Common myeloid progenitor, CD34-positive (primary cell): ENCODE measurements around the gene GUCA1A.

Experiments
- CTCF ChIA-PET: fragments of 350-600 bp; sonication (Branson Sonifier 250); formaldehyde crosslinking; loops from one replicate; lab custom pipeline; 2021; ENCODE audit warnings: antibody characterized with exemption; lab: Charles Lee
- POLR2A ChIA-PET: fragments of 350-600 bp; sonication (Branson Sonifier 250); formaldehyde crosslinking; loops from one replicate; lab custom pipeline; 2021; ENCODE audit warnings: antibody characterized with exemption; lab: Charles Lee
- DNase-seq, 3 donors: peaks; one replicate each; pipeline versions ENCODE4 v3.0.0 to v3.0.0-alpha.2; 2013
- H3K27ac ChIP-seq, 2 experiments: 1 replicate in 1 of 2; 2 replicates in 1 of 2; pipeline ENCODE4 v1.7.0; 2013; ENCODE audit warnings: inconsistent platforms in 2 of 2, low read length in 2 of 2, mild to moderate bottlenecking in 2 of 2, low read depth in 1 of 2, moderate library complexity in 1 of 2; ENCODE audit not compliant: severe bottlenecking in 2 of 2, insufficient read depth in 1 of 2, poor library complexity in 1 of 2
- H3K27me3 ChIP-seq, 5 experiments: replicated peaks in 2 of 5; 1 replicate in 3 of 5; 2 replicates in 2 of 5; pipeline versions ENCODE4 v1.6.1 to v1.7.0; 2013; ENCODE audit warnings: low read length in 4 of 5, mild to moderate bottlenecking in 2 of 5, moderate library complexity in 2 of 5, inconsistent platforms in 1 of 5; ENCODE audit not compliant: insufficient read depth in 5 of 5, control insufficient read depth in 4 of 5
- H3K36me3 ChIP-seq, 4 experiments: 1 replicate in 2 of 4; 2 replicates in 2 of 4; pipeline versions ENCODE4 v1.6.1 to v1.7.0; 2013; ENCODE audit warnings: low read length in 3 of 4, control low read depth in 1 of 4, mild to moderate bottlenecking in 1 of 4; ENCODE audit not compliant: control insufficient read depth in 4 of 4, insufficient read depth in 4 of 4
- H3K4me1 ChIP-seq, 4 experiments: 1 replicate in 3 of 4; 2 replicates in 1 of 4; pipeline versions ENCODE4 v1.6.1 to v1.7.1; 2013; ENCODE audit warnings: low read length in 3 of 4, mild to moderate bottlenecking in 3 of 4, control low read depth in 1 of 4, inconsistent platforms in 1 of 4, moderate library complexity in 1 of 4; ENCODE audit not compliant: control insufficient read depth in 4 of 4, insufficient read depth in 4 of 4; ENCODE audit errors: control extremely low read depth in 1 of 4
- H3K4me3 ChIP-seq, 7 experiments: 1 replicate in 4 of 7; 2 replicates in 3 of 7; pipeline versions ENCODE4 v1.5.1 to v1.7.0; 2013; ENCODE audit warnings: mild to moderate bottlenecking in 7 of 7, low read length in 6 of 7, moderate library complexity in 6 of 7, inconsistent platforms in 2 of 7, low read depth in 2 of 7, control low read depth in 1 of 7; ENCODE audit not compliant: insufficient read depth in 4 of 7, control insufficient read depth in 1 of 7; ENCODE audit errors: extremely low read depth in 1 of 7
- H3K9me3 ChIP-seq, 5 experiments: 1 replicate in 4 of 5; 2 replicates in 1 of 5; pipeline versions ENCODE4 v1.6.1 to v1.7.1; 2013; ENCODE audit warnings: low read length in 4 of 5, mild to moderate bottlenecking in 2 of 5, inconsistent platforms in 1 of 5, low read depth in 1 of 5, moderate library complexity in 1 of 5; ENCODE audit not compliant: control insufficient read depth in 4 of 5, insufficient read depth in 2 of 5; ENCODE audit errors: control extremely low read depth in 1 of 5
- WGBS: methylation state at CpG from one replicate; pipeline ENCODE4 v1.1.5; 2013; ENCODE audit not compliant: insufficient coverage; 5-methylcytosine and 5-hydroxymethylcytosine counted together

Gene GUCA1A

DNA sequence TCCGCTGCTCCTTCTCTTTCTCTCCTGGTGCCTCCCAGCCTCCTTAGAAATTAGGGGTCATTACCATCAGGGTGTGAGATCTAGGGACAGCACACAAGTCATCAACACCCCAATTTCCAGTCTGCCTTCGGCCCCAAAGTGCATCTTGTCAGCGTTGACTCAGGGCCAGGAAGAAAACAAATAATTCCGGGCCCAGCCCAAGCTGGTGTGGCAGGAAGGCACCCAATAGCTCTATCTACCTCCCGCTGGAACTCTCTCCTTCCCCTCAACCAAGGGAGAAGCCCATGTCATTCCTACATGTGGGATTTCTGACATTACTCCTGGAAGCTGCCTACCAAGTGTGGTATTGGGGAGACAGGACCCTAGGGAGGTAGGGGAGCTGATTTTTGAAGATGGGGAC, 19.2 kb upstream of the GUCA1A start:
- Histone ChIP-seq H3K4me1 (no peaks in the 10 kb centered on the region), H3K36me3 (no peaks in the 10 kb centered on the region), H3K27me3 (peaks cover 0 to 3% (median 0%) of the 10 kb centered on the region in 5 experiments), H3K9me3 (no peaks in the 10 kb centered on the region), H3K4me3 (no peak overlapping the region), H3K27ac (no peak overlapping the region)
- 100% methylated on average over 2 of the region's 5 CpGs for WGBS
- no peak for DNase-seq
- CTCF ChIA-PET: interaction anchor here (1.0 to 1.3 kb wide), 2 partner anchors 11 to 42 kb away, joined by 4 to 5 read pairs; no protein-coding TSS in a partner anchor
- POLR2A ChIA-PET: interaction anchor here (0.5 kb wide), 1 partner anchor 167 kb away, joined by 3 read pairs; no protein-coding TSS in a partner anchor

DNA sequence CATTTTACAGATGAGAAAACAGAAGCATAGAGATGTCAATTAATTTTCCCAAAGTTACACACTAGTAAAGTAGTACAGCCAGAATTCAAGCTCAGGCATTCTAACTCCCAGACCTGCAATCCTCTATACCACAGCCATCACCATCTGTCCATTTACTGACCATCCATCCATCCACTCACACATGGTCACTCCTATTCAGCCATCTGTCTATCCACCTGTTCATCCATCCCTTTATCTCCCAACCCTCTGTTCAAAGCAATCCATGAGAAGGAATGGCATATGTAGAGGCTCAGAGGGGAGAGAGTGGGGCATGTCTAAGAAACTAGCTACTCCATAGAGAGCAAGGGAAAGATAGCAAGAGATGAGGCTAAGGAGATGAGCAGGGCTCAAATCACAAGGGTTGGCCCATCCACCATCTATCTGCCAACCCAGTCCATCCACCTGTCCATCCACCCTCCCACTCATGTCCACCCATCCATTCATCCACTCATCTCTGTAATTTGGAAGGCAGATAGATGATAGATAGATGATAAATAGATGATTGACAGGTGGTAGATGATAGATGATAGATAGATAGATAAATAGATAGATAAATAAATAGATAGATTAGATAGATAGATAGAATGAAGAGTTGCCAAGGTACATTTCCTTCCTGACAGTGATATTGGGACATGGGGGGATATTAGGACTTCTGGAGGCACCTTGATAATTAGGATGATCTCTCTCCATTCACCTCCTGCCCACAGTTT, 18.5 kb upstream of the GUCA1A start:
- Histone ChIP-seq H3K36me3 (no peaks in the 10 kb centered on the region), H3K4me1 (no peaks in the 10 kb centered on the region), H3K9me3 (no peaks in the 10 kb centered on the region), H3K4me3 (no peak overlapping the region), H3K27me3 (peaks cover 0 to 3% (median 0%) of the 10 kb centered on the region in 5 experiments), H3K27ac (no peak overlapping the region)
- no peak for DNase-seq
- POLR2A ChIA-PET: no interaction called here
- CTCF ChIA-PET: interaction anchor here (1.0 to 1.6 kb wide), 3 partner anchors 11 to 307 kb away, joined by 4 to 5 read pairs (median 4); no protein-coding TSS in a partner anchor

DNA sequence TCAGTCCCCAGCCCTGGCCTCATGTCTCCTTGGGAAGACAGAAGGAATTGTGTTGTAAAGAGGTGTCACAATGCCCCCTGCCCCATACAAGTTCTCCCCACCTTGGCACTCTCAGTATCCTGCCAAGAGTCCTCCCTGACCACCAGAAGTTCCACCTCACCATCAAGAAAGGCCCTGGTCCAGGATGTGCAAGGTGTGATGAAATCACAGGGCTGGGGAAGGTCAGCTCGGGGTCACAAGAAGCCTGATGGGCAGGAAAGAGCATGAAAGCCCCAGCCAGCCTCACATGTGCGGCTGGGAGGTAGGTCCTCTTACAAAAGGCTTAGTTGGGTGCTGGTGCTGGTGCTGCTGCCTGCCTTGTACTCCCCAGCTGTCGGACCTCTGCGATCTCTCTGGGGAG, 17.9 kb upstream of the GUCA1A start:
- no peak overlapping the region for H3K4me3 ChIP-seq
- H3K27ac ChIP-seq: no peak overlapping the region
- no peaks in the 10 kb centered on the region for H3K36me3 ChIP-seq
- H3K27me3 ChIP-seq: peaks cover 0 to 3% (median 0%) of the 10 kb centered on the region in 5 experiments
- 88% methylated on average over 4 of the region's 4 CpGs for WGBS
- no peak for DNase-seq
- POLR2A ChIA-PET: no interaction called here
- H3K4me1 ChIP-seq: no peaks in the 10 kb centered on the region
- CTCF ChIA-PET: interaction anchor here (1.1 to 2.1 kb wide), 4 partner anchors 18 to 308 kb away, joined by 3 to 6 read pairs (median 5); no protein-coding TSS in a partner anchor
- no peaks in the 10 kb centered on the region for H3K9me3 ChIP-seq

DNA sequence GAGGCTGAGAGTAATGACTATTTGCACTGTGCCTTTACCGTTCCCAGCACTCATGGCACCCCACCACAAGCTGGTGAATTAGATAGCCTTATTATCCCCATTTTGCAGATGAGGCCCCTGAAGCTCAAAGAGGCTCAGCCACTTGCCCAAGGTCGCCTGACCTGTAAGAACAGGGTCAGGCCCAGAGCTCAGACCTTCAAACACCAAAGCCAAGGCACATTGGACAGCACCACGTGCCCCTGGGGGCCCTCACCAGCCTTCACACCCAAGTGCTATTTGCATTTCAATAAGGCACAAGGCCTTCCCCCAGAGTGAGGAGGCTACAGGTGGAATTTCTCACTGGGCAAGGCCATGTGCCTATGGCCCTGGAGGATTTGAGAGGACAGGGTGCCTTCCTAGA, 16.5 kb upstream of the GUCA1A start:
- no peak for DNase-seq

DNA sequence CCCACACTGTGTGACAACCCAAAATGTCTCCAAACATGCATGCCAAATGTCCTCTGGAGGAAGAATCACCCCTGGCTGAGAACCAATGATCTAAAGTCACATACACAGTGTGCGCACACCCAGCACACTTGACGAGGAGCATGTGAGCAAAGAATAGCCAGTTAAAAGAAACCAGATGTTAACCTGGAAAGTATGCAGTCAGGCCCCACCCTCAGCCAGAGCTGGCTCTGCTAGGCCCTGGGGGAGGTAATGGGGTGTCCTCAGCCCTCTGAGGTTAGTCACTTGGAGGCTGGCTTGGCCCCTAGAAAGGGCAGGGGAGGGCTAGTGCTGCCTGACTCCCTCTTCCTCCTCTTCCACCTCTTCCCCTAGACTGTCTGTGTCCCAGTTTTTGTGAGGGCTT, 15.2 kb upstream of the GUCA1A start:
- 95% methylated on average over 2 of the region's 2 CpGs for WGBS
- Histone ChIP-seq H3K27me3 (peaks cover 0 to 3% (median 0%) of the 10 kb centered on the region in 5 experiments), H3K4me3 (no peak overlapping the region), H3K9me3 (no peaks in the 10 kb centered on the region), H3K27ac (no peak overlapping the region), H3K36me3 (no peaks in the 10 kb centered on the region), H3K4me1 (no peaks in the 10 kb centered on the region)
- CTCF ChIA-PET: interaction anchor here (1.1 kb wide), 1 partner anchor 21 kb away, joined by 3 read pairs; no protein-coding TSS in a partner anchor
- DNase-seq: no peak
- POLR2A ChIA-PET: no interaction called here

More for the DNA sequence above, 16.5 kb upstream of the GUCA1A start:
- Histone ChIP-seq H3K4me1 (no peaks in the 10 kb centered on the region), H3K4me3 (no peak overlapping the region), H3K9me3 (no peaks in the 10 kb centered on the region), H3K36me3 (no peaks in the 10 kb centered on the region), H3K27ac (no peak overlapping the region), H3K27me3 (peaks cover 0 to 3% (median 0%) of the 10 kb centered on the region in 5 experiments)
- ChIA-PET CTCF (interaction anchor here (1.4 to 2.1 kb wide), 4 partner anchors 9 to 52 kb away, joined by 3 to 6 read pairs (median 5); no protein-coding TSS in a partner anchor), POLR2A (no interaction called here)
- 100% methylated on average over 2 of the region's 3 CpGs for WGBS

DNA sequence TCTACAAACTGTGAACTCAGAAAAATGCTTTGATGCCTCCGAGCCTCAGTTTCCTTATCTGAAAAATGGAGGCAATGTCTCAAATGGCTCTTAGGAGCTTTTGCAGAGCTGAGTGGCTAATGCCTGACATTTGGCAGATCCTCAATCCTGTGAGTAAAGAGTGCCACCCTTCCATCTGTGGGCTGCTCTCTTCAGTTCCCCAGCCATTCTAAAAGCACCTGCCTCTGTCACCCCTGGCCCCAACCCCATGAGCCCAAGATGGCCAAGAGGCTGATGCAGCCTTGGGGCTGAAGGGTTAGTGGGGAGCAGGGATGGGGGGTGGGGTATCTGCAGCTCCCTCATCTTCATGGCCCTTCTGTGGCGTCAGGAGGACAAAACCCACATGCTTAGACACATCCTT, 14.5 kb upstream of the GUCA1A start:
- ChIA-PET CTCF (interaction anchor here (1.1 kb wide), 1 partner anchor 22 kb away, joined by 3 read pairs; no protein-coding TSS in a partner anchor), POLR2A (no interaction called here)
- WGBS: 90% methylated on average over 2 of the region's 2 CpGs
- Histone ChIP-seq H3K27me3 (peaks cover 0 to 3% (median 0%) of the 10 kb centered on the region in 5 experiments), H3K4me3 (no peak overlapping the region), H3K4me1 (no peaks in the 10 kb centered on the region), H3K36me3 (no peaks in the 10 kb centered on the region), H3K9me3 (no peaks in the 10 kb centered on the region), H3K27ac (no peak overlapping the region)
- no peak for DNase-seq

DNA sequence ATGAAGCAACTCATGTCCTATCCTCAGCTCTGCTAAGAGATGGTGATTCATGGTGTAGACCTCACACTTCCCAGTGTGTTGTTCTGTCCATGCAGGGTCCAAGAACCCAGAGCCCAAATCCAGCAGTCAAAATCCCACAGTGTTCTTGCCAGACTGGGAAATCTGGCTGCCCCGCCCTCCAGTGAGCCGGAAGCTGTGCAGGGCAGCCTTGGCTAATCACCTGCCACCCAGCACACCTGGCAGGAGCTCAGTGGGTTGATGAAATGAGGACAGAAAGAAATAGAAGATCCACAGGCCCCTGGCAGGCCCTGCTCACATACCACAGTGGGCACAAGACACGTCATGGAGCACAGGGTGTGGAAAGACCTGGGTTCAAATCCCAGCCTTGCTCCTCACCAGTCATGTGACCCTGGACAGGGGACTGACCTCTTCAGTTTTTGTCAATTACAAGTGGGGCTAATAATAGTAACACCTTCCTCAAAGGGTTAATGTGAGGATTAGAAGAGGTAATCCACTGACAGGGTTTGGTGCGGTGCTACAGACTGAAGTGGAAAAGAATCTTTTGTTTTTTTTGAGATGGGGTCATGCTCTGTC, 13.6 kb upstream of the GUCA1A start:
- 75% methylated on average over 4 of the region's 4 CpGs for WGBS
- ChIA-PET CTCF (interaction anchor here (0.6 to 0.8 kb wide), 3 partner anchors 17 to 55 kb away, joined by 3 to 4 read pairs (median 3); no protein-coding TSS in a partner anchor), POLR2A (no interaction called here)
- peaks cover 0 to under 1% (median 0%) of the 10 kb centered on the region in 5 experiments for H3K27me3 ChIP-seq
- no peak overlapping the region for H3K4me3 ChIP-seq
- DNase-seq: no peak
- H3K4me1 ChIP-seq: no peaks in the 10 kb centered on the region
- H3K9me3 ChIP-seq: no peaks in the 10 kb centered on the region
- H3K36me3 ChIP-seq: no peaks in the 10 kb centered on the region
- no peak overlapping the region for H3K27ac ChIP-seq
